ENCODE data around the gene TPP1. TPM values are rescaled to one million over a fixed set of nuclear protein-coding genes. Genes with fewer than 3 reads are reported as not detected.

The TPP1 gene
- total RNA-seq, 2 donors from 2014 or later: 48.8 to 83.1 TPM

DNA sequence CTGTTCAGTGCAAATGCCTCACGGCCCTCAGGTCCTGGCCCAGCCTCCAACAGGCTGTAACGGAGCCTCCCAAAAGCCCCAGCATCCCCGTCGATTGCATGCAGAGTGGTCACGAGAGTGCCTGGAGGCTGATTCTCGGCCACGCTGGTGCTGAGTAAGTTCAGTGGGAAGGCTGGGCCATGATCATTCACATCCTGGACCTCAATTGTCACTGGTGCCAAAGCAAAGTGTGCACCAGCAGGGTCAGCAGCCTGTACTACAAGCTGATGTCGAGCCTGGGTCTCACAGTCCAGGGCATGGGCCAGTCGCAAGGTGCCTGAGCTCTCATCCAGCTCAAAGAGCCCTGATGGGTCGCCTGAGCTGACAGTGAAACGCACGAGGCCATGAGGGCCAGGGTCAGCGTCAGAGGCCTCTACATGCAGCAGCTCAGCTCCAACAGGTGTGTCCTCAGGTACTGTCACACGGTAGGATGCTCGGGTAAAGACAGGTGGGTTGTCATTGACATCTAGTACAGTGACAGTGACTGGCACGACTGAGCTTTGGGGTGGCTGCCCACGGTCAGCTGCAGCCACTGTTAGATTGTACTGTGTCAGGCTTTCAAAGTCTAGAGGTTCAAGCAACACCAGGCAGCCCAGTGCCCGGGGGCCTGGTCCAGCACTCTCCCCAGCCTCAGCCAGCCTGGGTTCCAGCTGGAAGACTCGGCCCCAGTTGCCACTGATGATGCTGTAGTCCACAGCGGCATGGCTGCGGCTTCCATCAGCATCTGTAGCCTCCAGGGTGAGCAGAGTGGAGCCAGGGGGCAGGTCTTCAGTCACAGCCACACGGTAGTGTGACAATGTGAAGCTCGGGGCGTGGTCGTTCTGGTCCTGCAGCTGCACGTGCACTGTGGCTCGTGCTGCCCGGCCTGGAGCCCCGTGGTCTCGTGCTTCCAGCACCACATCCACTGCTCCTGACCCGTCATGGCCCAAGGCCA lies 4.5 kb upstream of the TPP1 start:
- DNase-seq (ENCODE audit: low spot score): no peak
- TF ChIP-seq, protein P1, sequence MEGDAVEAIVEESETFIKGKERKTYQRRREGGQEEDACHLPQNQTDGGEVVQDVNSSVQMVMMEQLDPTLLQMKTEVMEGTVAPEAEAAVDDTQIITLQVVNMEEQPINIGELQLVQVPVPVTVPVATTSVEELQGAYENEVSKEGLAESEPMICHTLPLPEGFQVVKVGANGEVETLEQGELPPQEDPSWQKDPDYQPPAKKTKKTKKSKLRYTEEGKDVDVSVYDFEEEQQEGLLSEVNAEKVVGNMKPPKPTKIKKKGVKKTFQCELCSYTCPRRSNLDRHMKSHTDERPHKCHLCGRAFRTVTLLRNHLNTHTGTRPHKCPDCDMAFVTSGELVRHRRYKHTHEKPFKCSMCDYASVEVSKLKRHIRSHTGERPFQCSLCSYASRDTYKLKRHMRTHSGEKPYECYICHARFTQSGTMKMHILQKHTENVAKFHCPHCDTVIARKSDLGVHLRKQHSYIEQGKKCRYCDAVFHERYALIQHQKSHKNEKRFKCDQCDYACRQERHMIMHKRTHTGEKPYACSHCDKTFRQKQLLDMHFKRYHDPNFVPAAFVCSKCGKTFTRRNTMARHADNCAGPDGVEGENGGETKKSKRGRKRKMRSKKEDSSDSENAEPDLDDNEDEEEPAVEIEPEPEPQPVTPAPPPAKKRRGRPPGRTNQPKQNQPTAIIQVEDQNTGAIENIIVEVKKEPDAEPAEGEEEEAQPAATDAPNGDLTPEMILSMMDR (IDR thresholded peaks at IDR 0.05): no peak
- Histone ChIP-seq H3K27ac (no peak overlapping the region), H3K9me3 (no peaks in the 10 kb centered on the region), H3K36me3 (peaks cover 25% of the 10 kb centered on the region), H3K27me3 (no peaks in the 10 kb centered on the region), H3K4me1 (peaks cover 0 to 11% of the 10 kb centered on the region in 2 donors), H3K4me3 (no peak overlapping the region)

DNA sequence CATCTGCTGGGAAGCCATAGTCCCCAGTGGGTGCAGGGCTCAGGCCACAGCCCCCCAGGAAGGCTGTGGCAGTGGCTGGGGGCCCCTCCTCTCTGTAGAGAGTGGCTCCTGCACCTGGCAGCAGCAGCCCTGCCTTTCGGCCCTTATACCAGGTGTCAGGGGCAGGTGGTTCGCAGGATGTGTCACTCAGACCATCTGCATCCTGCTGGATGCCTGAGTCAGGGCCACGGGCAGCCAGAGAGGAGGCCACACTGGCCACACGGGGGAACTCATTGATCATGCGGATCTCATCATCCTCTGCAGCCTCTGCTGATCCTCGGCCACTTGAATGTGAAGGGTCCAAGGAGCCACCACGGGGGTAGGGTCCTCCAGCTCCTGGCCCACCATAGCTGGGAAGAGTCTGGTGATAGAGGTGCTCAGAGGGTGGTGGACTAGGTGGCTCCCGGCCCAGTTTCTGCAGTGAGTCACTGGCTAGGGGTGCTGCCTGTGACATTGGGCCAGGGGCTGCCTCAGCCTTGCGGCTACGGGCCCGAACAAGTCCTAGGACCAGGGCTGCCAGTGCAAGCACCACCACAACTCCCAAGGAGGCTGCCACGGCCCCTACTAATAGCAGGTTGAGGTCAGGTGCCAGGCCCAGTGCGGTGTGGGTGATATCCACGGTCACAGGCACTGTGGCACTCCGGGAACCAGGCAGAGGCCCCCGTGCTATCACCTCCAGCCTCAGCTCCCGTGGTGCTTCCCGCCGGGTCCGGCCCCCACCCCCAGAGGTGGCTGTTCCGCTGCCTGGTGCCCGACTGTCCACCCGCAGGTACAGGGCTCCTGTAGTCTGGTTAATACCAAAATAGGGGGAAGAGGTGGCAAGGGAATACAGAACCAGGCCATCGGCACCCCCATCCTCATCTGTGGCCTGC lies 3.3 kb upstream of the TPP1 start:
- Histone ChIP-seq H3K4me3 (no peak overlapping the region), H3K36me3 (peaks cover 25% of the 10 kb centered on the region), H3K27ac (no peak overlapping the region), H3K27me3 (no peaks in the 10 kb centered on the region), H3K4me1 (peaks cover 0 to 22% of the 10 kb centered on the region in 2 donors), H3K9me3 (no peaks in the 10 kb centered on the region)
- TF ChIP-seq, protein P1 (IDR thresholded peaks at IDR 0.05): no peak
- no peak for DNase-seq (ENCODE audit: low spot score)

DNA sequence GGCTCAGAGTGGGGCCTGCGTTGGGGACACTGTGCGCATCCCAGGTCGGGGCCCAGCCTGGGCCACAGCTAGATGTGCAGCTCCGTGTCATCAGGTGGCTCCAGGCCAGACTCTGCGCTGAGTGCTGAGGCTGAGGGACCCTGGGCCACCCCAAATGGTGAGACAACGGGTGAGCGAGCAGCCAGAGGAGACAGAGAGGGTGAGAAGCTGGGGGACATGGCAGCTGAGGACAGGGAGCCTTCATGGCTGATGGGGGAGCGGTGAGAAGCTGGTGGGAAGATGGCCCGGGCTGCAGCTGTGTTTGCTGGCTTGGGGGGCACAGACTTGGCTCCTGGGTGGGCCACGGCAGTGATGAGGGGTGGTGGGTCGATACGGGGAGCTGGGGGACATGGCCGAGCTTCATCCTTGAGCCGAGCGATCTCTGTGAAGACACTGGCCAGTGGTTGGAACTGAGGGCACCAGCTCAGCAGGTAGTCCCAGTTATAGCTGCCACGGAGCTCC lies 2.5 kb upstream of the TPP1 start:
- DNase-seq (ENCODE audit: low spot score): no peak
- TF ChIP-seq, protein P1 (IDR thresholded peaks at IDR 0.05): no peak

DNA sequence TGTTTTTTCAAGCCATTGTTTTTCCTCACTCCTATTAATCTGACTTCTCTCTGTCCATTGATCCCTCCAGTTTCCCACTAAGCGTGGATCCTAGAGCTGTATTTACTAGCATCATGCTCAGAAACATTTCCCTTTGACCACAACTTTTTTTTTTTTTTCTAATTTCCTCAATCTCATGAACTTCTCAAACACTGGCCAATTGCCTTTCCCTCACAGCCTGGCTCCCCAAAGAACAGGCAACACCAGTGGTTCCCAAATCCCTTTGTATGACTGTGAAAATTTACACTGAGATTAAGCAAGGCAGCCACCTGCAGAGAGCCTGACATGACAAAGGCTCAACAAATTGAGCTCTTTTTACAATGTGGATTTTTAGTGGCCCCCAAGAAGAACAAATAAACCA lies 1.4 kb upstream of the TPP1 start:
- Histone ChIP-seq H3K4me1 (peaks cover 0 to 27% of the 10 kb centered on the region in 2 donors), H3K27ac (no peak overlapping the region), H3K27me3 (no peaks in the 10 kb centered on the region), H3K9me3 (no peaks in the 10 kb centered on the region), H3K4me3 (no peak overlapping the region), H3K36me3 (peaks cover 12% of the 10 kb centered on the region)
- DNase-seq (ENCODE audit: low spot score): no peak
- TF ChIP-seq, protein P1 (IDR thresholded peaks at IDR 0.05): no peak

More for the DNA sequence above, 2.5 kb upstream of the TPP1 start:
- H3K27ac ChIP-seq: no peak overlapping the region
- peaks cover 21% of the 10 kb centered on the region for H3K36me3 ChIP-seq
- no peak overlapping the region for H3K4me3 ChIP-seq
- peaks cover 0 to 27% of the 10 kb centered on the region in 2 donors for H3K4me1 ChIP-seq
- no peaks in the 10 kb centered on the region for H3K9me3 ChIP-seq
- H3K27me3 ChIP-seq: no peaks in the 10 kb centered on the region

DNA sequence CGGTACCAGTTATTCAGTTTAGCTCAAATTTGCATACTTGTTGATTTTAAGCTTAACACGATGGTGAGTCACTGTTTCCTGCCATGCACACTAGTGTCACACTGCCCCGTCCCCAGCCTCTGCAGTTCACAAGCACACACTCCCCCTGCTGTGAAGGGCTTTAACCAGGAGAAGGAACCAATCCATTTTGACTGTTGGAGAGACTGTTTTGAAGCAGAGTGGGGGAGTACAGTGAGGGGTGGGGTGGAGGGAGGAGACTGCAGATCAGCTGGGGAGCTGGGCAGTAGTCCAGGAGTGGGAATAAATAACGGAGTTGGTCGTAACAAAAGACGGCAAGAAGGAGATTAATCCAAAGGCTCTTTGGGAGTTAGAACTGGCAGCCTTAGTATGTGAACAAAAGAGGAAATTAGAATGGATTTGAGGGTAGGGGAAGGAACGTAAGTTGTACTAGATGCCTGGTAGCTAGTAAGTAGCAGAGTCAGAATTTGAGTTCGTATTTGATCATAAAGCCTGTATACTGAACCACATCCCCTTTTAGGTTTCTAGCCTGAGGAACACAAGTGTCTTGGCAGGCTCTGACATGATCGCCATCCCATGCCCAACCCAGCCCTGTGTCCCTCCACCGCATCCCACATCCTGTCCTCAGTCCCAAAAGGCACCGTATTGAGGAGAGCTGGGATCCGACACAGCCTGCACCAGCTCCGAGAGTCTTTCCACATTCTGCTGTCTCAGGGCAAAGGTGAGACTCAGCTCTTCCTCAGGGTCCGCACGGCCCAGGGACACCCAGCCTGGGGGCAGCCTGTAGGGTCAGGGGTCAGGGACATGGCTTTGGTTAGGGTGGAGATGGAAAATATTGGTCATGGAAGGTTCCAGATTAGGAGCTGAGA lies 862 bp downstream of the TPP1 start:
- H3K36me3 ChIP-seq: peaks cover 12% of the 10 kb centered on the region
- DNase-seq (ENCODE audit: low spot score): no peak
- no peaks in the 10 kb centered on the region for H3K27me3 ChIP-seq
- H3K4me3 ChIP-seq: peak overlapping the region; percentile 62 to 78
- TF ChIP-seq, protein P1 (IDR thresholded peaks at IDR 0.05): no peak
- H3K9me3 ChIP-seq: no peaks in the 10 kb centered on the region
- peaks cover 0 to 28% of the 10 kb centered on the region in 2 donors for H3K4me1 ChIP-seq
- H3K27ac ChIP-seq: peak overlapping the region; percentile 84 to 92

All from right atrium auricular region (tissue), 2 donors.